GM23338 (cell line): Measurements from ENCODE around the gene PARP12. TPM values are rescaled to one million over a fixed set of nuclear protein-coding genes. Genes with fewer than 3 reads are reported as not detected.

ENCODE experiments used
- ATAC-seq: fragments of 200-7000 bp; cut with Tn5 transposase; 3 replicates; pipeline ENCODE4 v1.9.1; 2020
- DNase-seq: peaks from one replicate; pipeline ENCODE4 v3.0.0-alpha.2; 2015; ENCODE audit warnings: low spot score
- H2AFZ ChIP-seq: fragments of 200-600 bp; sonication (generic); 2 replicates; pipeline ENCODE4 v1.8.0; 2016; ENCODE audit warnings: antibody characterized with exemption, mild to moderate bottlenecking, moderate library complexity
- H3F3A ChIP-seq: fragments of 200-600 bp; sonication (generic); replicated peaks from 2 replicates; pipeline ENCODE4 v1.8.0; 2017; ENCODE audit warnings: antibody characterized with exemption, mixed run types, low read depth
- H3K27ac ChIP-seq: fragments of 200-600 bp; sonication (generic); 2 replicates; pipeline ENCODE4 v1.6.1; 2016; ENCODE audit warnings: low read depth
- H3K27me3 ChIP-seq: fragments of 200-600 bp; sonication (generic); 2 replicates; pipeline ENCODE4 v1.8.0; 2016; ENCODE audit warnings: mild to moderate bottlenecking, mixed run types, moderate library complexity; ENCODE audit not compliant: insufficient read depth
- H3K36me3 ChIP-seq: fragments of 200-600 bp; sonication (generic); 2 replicates; pipeline ENCODE4 v1.8.0; 2016; ENCODE audit warnings: mild to moderate bottlenecking; ENCODE audit not compliant: insufficient read depth
- H3K4me1 ChIP-seq: fragments of 200-600 bp; sonication (generic); 2 replicates; pipeline ENCODE4 v1.8.0; 2016; ENCODE audit warnings: mild to moderate bottlenecking, moderate library complexity; ENCODE audit not compliant: insufficient read depth
- H3K4me2 ChIP-seq: fragments of 200-600 bp; sonication (generic); 2 replicates; pipeline ENCODE4 v1.7.1; 2017; ENCODE audit warnings: mixed run types
- H3K4me3 ChIP-seq: fragments of 200-600 bp; sonication (generic); 2 replicates; pipeline ENCODE4 v1.6.1; 2016; ENCODE audit warnings: mixed run types
- H3K79me2 ChIP-seq: fragments of 200-600 bp; sonication (generic); replicated peaks from 2 replicates; pipeline ENCODE4 v1.8.0; 2017; ENCODE audit warnings: mild to moderate bottlenecking; ENCODE audit not compliant: insufficient read depth
- H3K9me2 ChIP-seq: fragments of 200-600 bp; sonication (generic); 2 replicates; pipeline ENCODE4 v1.8.0; 2017; ENCODE audit not compliant: insufficient read depth
- H4K20me1 ChIP-seq: fragments of 200-600 bp; sonication (generic); replicated peaks from 2 replicates; pipeline ENCODE4 v1.8.0; 2017; ENCODE audit warnings: mild to moderate bottlenecking; ENCODE audit not compliant: insufficient read depth
- H3K27ac Mint-ChIP-seq: 2 replicates; pipeline ENCODE4 v1.8.0; 2020; ENCODE audit warnings: inconsistent platforms, mild to moderate bottlenecking, moderate library complexity, mixed read lengths
- H3K27me3 Mint-ChIP-seq: 3 replicates; pipeline ENCODE4 v1.8.0; 2022; ENCODE audit warnings: low read depth, mild to moderate bottlenecking, moderate library complexity, mixed read lengths, inconsistent platforms; ENCODE audit not compliant: insufficient read depth, poor library complexity
- H3K36me3 Mint-ChIP-seq: 3 replicates; pipeline ENCODE4 v1.8.0; 2021; ENCODE audit warnings: low read depth, mild to moderate bottlenecking, inconsistent platforms, moderate library complexity, mixed read lengths
- H3K4me1 Mint-ChIP-seq: 3 replicates; pipeline ENCODE4 v1.8.0; 2020; ENCODE audit warnings: mild to moderate bottlenecking, inconsistent platforms, mixed read lengths
- H3K4me3 Mint-ChIP-seq: 3 replicates; pipeline ENCODE4 v1.8.0; 2021; ENCODE audit warnings: moderate library complexity, mild to moderate bottlenecking, inconsistent platforms, mixed read lengths
- H3K9me3 Mint-ChIP-seq: 3 replicates; pipeline ENCODE4 v1.8.0; 2020; ENCODE audit warnings: moderate library complexity, mild to moderate bottlenecking, inconsistent platforms, mixed read lengths
- CREB1 ChIP-seq: fragments of 250-450 bp; sonication (Bioruptor Pico); IDR thresholded peaks from 2 replicates; pipeline ENCODE4 v1.5.0; 2020; ENCODE audit warnings: low read depth, mild to moderate bottlenecking, moderate library complexity
- EZH2 ChIP-seq: fragments of 200-600 bp; sonication (generic); IDR thresholded peaks from one replicate; pipeline ENCODE4 v1.8.0; 2017; ENCODE audit warnings: antibody characterized with exemption, mild to moderate bottlenecking, low read depth; ENCODE audit not compliant: unreplicated experiment
- EZH2phosphoT487 ChIP-seq: fragments of 200-600 bp; sonication (generic); IDR thresholded peaks from one replicate; pipeline ENCODE4 v1.8.1; 2018; ENCODE audit warnings: antibody characterized with exemption; ENCODE audit not compliant: unreplicated experiment
- JUNB ChIP-seq: IDR thresholded peaks from one replicate; pipeline ENCODE4 v1.6.1; 2016; ENCODE audit warnings: antibody characterized with exemption; ENCODE audit not compliant: unreplicated experiment
- POLR2AphosphoS5 ChIP-seq: IDR thresholded peaks from 2 replicates; pipeline ENCODE4 v1.6.1; 2016; ENCODE audit warnings: antibody characterized with exemption, low read depth
- STAT1 ChIP-seq: IDR thresholded peaks from one replicate; pipeline ENCODE4 v1.6.1; 2016; ENCODE audit warnings: antibody characterized with exemption; ENCODE audit not compliant: unreplicated experiment
- ZNF114 ChIP-seq: fragments of 250-450 bp; sonication (Bioruptor Pico); IDR thresholded peaks from 2 replicates; pipeline ENCODE4 v1.5.0; 2020; ENCODE audit warnings: mild to moderate bottlenecking, moderate library complexity
- polyA plus RNA-seq: library from polyadenylated mRNA; unstranded; fragments of >200 nt; fragmentation: Nextera tagmentation; extraction: Ambion mirVana; gene quantifications from 2 replicates; pipeline ENCODE4 v1.2.1, GENCODE V29; 2016
- total RNA-seq: library from RNA; depleted of rRNA; stranded (reverse); fragments of >200 nt; shearing (Covaris generic); gene quantifications from 2 replicates; pipeline ENCODE4 v1.2.3, GENCODE V29; 2014
- TF ChIP-seq, protein P1 (sequence below): IDR thresholded peaks from one replicate; pipeline ENCODE4 v1.6.1; 2018; ENCODE audit warnings: antibody characterized with exemption; ENCODE audit not compliant: unreplicated experiment
- TF ChIP-seq, protein P2 (sequence below), 2 experiments: fragments of 200-600 bp in 1 of 2; sonication (generic) in 1 of 2; conservative IDR thresholded peaks; 2 replicates each; pipeline versions ENCODE4 v1.5.1 to v1.6.1; 2016 to 2017; ENCODE audit warnings: antibody characterized with exemption in 2 of 2, low read depth in 2 of 2, mild to moderate bottlenecking in 2 of 2, moderate library complexity in 1 of 2
- TF ChIP-seq, protein P3 (sequence below): fragments of 250-450 bp; sonication (Bioruptor Pico); IDR thresholded peaks from 2 replicates; pipeline ENCODE4 v1.5.0; 2020; ENCODE audit warnings: mild to moderate bottlenecking, moderate library complexity
- TF ChIP-seq, protein P4 (sequence below): IDR thresholded peaks from 2 replicates; pipeline ENCODE4 v1.6.1; 2016; ENCODE audit warnings: antibody characterized with exemption

PARP12 gene
- total and polyA plus RNA-seq, 2 experiments from 2014 or later, result 2.7 to 10.3 TPM

DNA sequence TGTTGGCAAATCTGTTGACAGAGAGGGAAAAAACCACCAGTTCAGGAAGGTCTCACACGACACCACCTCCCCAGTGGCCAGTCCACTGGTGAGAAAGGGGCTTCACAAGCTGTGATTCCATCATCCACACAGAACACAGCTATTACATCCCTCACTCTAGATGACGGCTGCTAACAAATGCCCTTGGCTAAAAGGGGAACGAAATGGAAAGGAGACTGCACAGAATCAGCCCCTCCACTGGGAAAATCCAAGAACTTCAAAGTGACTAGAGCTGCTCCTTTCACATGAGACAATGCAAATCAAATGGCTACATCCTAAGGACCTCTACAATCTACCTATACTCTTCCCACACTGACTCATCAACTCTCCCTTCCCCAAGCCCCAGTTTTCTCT is 5.6 kb downstream of the PARP12 start (continued):
- TF ChIP-seq, protein P1, sequence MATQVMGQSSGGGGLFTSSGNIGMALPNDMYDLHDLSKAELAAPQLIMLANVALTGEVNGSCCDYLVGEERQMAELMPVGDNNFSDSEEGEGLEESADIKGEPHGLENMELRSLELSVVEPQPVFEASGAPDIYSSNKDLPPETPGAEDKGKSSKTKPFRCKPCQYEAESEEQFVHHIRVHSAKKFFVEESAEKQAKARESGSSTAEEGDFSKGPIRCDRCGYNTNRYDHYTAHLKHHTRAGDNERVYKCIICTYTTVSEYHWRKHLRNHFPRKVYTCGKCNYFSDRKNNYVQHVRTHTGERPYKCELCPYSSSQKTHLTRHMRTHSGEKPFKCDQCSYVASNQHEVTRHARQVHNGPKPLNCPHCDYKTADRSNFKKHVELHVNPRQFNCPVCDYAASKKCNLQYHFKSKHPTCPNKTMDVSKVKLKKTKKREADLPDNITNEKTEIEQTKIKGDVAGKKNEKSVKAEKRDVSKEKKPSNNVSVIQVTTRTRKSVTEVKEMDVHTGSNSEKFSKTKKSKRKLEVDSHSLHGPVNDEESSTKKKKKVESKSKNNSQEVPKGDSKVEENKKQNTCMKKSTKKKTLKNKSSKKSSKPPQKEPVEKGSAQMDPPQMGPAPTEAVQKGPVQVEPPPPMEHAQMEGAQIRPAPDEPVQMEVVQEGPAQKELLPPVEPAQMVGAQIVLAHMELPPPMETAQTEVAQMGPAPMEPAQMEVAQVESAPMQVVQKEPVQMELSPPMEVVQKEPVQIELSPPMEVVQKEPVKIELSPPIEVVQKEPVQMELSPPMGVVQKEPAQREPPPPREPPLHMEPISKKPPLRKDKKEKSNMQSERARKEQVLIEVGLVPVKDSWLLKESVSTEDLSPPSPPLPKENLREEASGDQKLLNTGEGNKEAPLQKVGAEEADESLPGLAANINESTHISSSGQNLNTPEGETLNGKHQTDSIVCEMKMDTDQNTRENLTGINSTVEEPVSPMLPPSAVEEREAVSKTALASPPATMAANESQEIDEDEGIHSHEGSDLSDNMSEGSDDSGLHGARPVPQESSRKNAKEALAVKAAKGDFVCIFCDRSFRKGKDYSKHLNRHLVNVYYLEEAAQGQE, result no peak

DNA sequence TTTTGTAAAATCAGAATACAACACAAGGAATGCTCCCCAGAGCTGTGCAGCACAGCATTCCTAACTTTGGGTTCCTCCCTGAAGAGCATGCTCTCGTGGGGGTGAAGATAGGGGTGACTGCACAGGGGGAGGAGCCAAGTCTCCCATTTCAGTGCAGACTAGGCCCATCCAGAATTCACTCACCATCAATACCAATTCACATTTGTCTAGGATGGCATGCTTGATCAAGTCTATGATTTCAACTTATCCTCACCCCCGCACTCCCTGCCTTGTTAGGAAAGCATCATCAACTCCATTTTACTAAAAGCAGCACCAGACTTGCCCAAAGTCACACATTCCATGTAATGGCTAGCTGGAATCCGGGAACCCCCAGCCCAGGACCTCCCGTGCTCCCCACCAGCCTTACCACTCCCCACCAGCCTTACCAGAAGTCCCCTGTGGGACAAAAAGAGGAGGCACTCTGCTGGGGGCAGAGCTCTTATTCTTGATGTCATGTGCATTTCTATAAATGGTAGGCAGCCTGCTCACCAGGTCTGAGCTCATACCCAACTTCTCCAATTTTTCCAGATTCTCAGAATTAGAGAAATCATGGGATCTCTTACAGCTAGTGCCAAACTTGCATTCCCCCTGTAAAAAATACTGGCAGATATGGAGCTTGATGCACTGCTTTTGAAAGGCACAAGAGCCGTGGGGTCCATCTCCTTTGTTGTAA is 6.2 kb downstream of the PARP12 start:
- Histone ChIP-seq H3K9me2 (no peaks in the 10 kb centered on the region; the same call in 1 of the 2 replicates), H3K4me1 (no peaks in the 10 kb centered on the region), H3K36me3 (no peaks in the 10 kb centered on the region), H3K4me2 (no peak overlapping the region), H3K79me2 (no peaks in the 10 kb centered on the region), H3F3A (no peaks in the 10 kb centered on the region), H3K27ac (no peak overlapping the region), H3K4me3 (no peak overlapping the region), H2AFZ (no peak overlapping the region), H4K20me1 (0 out of 2 replicates have a peak, but pooled peaks cover 6% of the 10 kb centered on the region), H3K27me3 (peaks cover 9% of the 10 kb centered on the region)
- Mint-ChIP-seq H3K4me1 (no peaks in the 10 kb centered on the region; the same call in 2 of the 3 replicates), H3K9me3 (no peaks in the 10 kb centered on the region), H3K27me3 (peaks cover 14% of the 10 kb centered on the region), H3K36me3 (no peaks in the 10 kb centered on the region), H3K4me3 (no peak overlapping the region), H3K27ac (no peak overlapping the region)
- ATAC-seq (no peak), DNase-seq (no peak)
- TF ChIP-seq, protein P2, sequence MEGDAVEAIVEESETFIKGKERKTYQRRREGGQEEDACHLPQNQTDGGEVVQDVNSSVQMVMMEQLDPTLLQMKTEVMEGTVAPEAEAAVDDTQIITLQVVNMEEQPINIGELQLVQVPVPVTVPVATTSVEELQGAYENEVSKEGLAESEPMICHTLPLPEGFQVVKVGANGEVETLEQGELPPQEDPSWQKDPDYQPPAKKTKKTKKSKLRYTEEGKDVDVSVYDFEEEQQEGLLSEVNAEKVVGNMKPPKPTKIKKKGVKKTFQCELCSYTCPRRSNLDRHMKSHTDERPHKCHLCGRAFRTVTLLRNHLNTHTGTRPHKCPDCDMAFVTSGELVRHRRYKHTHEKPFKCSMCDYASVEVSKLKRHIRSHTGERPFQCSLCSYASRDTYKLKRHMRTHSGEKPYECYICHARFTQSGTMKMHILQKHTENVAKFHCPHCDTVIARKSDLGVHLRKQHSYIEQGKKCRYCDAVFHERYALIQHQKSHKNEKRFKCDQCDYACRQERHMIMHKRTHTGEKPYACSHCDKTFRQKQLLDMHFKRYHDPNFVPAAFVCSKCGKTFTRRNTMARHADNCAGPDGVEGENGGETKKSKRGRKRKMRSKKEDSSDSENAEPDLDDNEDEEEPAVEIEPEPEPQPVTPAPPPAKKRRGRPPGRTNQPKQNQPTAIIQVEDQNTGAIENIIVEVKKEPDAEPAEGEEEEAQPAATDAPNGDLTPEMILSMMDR (conservative IDR thresholded peaks at IDR 0.05; ENCODE audit: low read depth in 2 of 2), result no peak
- TF ChIP-seq POLR2AphosphoS5 (no peak), STAT1 (no peak), EZH2 (no peak), CREB1 (CRISPR knock-in tag) (no peak), ZNF114 (CRISPR knock-in tag) (no peak), JUNB (no peak), EZH2phosphoT487 (no peak)
- TF ChIP-seq, protein P3, sequence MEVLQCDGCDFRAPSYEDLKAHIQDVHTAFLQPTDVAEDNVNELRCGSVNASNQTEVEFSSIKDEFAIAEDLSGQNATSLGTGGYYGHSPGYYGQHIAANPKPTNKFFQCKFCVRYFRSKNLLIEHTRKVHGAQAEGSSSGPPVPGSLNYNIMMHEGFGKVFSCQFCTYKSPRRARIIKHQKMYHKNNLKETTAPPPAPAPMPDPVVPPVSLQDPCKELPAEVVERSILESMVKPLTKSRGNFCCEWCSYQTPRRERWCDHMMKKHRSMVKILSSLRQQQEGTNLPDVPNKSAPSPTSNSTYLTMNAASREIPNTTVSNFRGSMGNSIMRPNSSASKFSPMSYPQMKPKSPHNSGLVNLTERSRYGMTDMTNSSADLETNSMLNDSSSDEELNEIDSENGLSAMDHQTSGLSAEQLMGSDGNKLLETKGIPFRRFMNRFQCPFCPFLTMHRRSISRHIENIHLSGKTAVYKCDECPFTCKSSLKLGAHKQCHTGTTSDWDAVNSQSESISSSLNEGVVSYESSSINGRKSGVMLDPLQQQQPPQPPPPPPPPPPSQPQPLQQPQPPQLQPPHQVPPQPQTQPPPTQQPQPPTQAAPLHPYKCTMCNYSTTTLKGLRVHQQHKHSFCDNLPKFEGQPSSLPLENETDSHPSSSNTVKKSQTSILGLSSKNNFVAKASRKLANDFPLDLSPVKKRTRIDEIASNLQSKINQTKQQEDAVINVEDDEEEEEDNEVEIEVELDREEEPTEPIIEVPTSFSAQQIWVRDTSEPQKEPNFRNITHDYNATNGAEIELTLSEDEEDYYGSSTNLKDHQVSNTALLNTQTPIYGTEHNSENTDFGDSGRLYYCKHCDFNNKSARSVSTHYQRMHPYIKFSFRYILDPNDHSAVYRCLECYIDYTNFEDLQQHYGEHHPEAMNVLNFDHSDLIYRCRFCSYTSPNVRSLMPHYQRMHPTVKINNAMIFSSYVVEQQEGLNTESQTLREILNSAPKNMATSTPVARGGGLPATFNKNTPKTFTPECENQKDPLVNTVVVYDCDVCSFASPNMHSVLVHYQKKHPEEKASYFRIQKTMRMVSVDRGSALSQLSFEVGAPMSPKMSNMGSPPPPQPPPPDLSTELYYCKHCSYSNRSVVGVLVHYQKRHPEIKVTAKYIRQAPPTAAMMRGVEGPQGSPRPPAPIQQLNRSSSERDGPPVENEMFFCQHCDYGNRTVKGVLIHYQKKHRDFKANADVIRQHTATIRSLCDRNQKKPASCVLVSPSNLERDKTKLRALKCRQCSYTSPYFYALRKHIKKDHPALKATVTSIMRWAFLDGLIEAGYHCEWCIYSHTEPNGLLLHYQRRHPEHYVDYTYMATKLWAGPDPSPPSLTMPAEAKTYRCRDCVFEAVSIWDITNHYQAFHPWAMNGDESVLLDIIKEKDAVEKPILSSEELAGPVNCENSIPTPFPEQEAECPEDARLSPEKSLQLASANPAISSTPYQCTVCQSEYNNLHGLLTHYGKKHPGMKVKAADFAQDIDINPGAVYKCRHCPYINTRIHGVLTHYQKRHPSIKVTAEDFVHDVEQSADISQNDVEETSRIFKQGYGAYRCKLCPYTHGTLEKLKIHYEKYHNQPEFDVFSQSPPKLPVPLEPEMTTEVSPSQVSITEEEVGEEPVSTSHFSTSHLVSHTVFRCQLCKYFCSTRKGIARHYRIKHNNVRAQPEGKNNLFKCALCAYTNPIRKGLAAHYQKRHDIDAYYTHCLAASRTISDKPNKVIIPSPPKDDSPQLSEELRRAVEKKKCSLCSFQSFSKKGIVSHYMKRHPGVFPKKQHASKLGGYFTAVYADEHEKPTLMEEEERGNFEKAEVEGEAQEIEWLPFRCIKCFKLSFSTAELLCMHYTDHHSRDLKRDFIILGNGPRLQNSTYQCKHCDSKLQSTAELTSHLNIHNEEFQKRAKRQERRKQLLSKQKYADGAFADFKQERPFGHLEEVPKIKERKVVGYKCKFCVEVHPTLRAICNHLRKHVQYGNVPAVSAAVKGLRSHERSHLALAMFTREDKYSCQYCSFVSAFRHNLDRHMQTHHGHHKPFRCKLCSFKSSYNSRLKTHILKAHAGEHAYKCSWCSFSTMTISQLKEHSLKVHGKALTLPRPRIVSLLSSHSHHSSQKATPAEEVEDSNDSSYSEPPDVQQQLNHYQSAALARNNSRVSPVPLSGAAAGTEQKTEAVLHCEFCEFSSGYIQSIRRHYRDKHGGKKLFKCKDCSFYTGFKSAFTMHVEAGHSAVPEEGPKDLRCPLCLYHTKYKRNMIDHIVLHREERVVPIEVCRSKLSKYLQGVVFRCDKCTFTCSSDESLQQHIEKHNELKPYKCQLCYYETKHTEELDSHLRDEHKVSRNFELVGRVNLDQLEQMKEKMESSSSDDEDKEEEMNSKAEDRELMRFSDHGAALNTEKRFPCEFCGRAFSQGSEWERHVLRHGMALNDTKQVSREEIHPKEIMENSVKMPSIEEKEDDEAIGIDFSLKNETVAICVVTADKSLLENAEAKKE, result no peak
- TF ChIP-seq, protein P4, sequence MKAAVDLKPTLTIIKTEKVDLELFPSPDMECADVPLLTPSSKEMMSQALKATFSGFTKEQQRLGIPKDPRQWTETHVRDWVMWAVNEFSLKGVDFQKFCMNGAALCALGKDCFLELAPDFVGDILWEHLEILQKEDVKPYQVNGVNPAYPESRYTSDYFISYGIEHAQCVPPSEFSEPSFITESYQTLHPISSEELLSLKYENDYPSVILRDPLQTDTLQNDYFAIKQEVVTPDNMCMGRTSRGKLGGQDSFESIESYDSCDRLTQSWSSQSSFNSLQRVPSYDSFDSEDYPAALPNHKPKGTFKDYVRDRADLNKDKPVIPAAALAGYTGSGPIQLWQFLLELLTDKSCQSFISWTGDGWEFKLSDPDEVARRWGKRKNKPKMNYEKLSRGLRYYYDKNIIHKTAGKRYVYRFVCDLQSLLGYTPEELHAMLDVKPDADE, result no peak
